D341Med (cell line): ENCODE measurements around the gene NEIL3.
A peak's percentile ranks its signal among the peaks of the same experiment; 100 is the strongest.
"Not testable (repeated sequence)": the region's sequence is repeated elsewhere in the genome, so short reads cannot be mapped to it uniquely, and the experiment has no call there.

Experiments used
- DNase-seq: peaks from one replicate; pipeline ENCODE4 v3.0.0; 2012; ENCODE audit warnings: low spot score

Gene NEIL3

DNA sequence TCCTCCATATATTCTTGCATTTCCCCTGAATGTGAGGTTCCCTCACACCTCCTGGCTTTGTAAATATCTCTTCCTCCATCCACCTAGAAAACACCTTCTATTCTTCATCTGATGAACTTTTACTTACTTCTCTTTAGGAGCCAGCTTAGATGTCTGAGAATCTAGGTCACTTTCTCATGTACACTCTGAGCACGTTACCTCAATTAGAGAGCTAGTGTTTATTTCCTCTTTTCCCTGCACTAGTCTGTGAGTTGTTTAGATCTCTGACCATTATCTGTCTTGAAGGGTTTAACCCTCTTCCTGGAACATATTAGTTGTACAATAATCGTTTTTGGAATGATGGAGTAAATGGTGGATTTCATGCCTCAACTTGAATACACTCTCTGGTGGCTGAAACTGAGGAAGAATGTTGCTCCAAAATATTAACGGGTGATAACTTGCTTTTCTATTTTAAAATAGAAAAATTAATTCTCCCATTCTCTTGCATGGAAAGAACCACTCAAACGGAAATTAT, 8.5 kb upstream of the NEIL3 start:
- DNase-seq = no peak

DNA sequence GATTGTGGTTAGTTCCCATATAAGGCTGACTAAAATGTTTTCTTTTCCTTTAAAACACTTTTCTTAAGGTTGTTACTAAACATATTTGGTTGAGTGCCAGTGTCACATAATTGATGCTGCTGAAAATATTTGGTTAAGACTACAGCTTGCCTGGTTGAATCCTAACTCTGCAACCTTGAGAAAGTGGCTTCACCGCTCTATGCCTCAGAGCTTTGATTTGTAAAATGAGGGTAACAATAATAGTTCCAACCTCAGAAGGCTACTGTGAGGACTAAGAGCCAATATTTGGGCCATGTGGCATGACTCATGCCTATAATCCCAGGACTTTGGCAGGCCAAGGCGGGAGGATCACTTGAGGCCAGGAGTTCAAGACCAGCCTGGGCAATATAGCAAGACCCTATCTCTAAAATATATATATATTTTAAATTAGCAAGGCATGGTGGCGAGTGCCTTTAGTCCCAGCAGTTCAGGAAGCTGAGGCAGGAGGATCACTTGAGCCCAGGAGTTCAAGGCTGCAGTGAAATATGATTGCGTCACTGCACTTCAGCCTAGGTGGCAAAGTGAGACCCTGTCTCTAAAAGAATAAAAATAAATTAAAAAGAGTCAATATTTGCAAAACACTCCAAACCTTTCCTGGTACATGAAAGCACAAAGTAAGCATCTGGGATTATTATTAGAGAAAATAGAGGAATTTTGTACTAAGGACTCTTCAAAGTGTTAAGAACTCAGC, 7.1 kb upstream of the NEIL3 start:
- no peak for DNase-seq

- no peak for DNase-seq
Measured at GRCh38 chr4:177304094-177304493, 5.6 kb upstream of the NEIL3 start.

DNA sequence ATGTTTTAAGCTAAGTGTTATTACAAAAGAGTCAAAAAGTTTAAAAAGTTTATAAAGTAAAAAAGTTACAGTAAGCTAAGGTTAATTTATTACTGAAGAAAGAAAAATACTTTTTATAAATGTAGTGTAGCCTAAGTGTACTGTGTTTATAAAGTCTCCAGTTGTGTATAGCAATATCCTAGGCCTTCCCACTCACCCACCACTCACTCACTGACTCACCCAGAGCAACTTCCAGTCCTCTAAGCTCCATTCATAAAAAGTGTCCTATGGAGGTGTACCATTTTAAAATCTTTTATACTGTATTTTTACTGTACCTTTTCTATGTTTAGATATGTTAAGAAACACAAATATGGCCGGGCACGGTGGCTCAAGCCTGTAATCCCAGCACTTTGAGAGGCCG, 4.8 kb upstream of the NEIL3 start:
- DNase-seq = not testable (repeated sequence)

GRCh38 chr4:177308125-177308524, 1.5 kb upstream of the NEIL3 start:
- DNase-seq = no peak

DNA sequence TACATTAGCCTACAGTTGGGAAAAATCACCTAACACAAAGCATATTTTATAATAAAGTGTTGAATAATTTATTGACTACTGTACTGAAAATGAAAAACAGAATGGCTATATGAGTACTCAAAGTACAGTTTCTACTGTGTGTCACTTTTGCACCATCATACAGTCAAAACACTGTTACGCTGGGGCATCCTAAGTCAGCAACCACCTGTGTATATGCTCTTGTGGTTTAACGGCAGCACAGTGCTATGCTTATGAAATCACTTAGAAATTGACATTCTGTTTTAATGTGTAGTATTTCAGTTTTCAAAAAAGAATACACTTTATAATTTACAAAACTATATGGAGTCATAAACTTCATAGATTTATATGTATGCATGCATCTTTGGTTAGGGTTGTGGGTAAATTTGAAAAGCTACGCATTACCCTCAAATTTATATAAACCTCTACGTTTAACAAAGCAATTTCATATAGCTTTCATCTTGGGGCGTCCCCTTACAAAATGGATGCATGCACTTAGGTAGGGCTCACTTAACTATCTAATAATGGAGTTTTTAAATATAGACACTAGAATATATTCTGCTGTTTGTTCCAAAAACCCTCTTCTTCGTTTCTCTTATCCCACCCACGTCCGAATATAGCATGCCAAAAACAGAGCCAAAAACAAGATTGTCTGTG, 690 bp upstream of the NEIL3 start:
- no peak for DNase-seq

DNA sequence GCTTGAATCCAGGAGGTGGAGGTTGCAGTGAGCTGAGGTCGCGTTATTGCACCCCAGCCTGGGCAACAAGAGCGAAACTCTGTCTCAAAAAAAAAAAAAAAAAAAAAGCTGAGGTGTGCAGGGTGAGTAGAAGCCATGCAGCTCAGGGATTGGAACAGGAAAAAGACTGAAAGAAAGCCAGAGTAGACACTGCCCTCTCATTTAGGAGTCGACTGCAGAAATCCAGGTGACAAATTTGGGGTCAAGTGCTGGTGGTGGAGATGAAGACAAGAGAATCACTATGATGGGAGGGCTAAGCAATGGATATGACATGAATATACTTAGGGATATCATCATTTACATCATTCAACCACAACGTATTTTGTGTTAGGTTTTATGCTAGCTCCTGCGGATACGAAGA, 1.9 kb downstream of the NEIL3 start:
- no peak for DNase-seq

DNA sequence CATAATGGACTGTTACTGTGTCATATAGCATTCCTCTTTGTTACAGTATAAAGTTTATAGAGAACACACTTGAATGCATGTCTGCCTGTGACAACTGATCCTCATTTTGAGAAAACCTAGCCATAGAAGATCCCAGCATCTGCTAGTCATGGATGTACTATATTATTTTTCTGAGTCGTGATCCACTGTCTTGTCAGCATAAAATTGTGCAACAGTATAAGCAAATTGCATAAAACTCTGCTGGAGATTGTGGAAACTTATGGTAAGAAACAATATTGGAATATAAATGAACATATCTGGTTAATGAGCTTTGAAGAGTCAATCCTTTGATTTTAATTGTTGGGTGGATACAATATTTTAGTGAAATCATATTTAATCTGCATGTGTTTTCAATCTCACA, 3.6 kb downstream of the NEIL3 start:
- DNase-seq = no peak

- no peak for DNase-seq
Measured at GRCh38 chr4:177315767-177316464, 6.2 kb downstream of the NEIL3 start.

DNA sequence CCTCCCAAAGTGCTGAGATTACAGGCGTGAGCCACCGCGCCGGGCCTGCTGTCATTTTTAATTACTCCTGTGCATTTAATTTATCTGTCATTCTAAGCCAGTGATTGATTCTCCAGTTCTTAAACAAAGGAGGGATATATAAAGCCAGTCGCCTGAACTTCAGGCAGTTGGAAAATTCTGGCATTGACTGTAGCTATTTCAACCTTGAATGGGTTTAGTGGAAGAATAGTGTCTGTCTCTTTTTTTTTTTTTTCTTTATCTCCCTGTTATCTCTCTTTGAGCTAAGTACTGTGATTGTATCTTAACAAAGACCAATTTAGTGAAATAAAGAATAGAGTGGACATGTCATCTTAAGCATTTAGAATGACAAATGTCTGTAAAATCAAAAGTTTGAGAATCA, 11.0 kb downstream of the NEIL3 start:
- no peak for DNase-seq

GRCh38 chr4:177321647-177322046, 12.0 kb downstream of the NEIL3 start:
- no peak for DNase-seq

DNA sequence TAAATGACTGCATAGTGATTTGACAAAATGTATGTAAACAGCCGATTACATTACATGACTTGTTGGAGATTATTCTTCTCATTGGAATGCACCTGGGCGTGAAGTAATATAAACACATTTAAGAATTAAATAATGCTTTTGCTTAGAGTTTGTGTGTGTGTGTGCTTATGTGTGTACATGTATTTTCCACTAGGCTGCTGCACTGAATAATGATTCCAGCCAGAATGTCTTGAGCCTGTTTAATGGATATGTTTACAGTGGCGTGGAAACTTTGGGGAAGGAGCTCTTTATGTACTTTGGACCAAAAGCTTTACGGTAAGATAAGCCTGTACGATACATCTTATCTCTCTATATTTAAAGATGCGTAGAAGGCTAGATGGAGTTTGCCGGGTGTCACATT, 12.6 kb downstream of the NEIL3 start:
- no peak for DNase-seq

- DNase-seq = no peak
Measured at GRCh38 chr4:177322881-177323280, 13.2 kb downstream of the NEIL3 start.

DNA sequence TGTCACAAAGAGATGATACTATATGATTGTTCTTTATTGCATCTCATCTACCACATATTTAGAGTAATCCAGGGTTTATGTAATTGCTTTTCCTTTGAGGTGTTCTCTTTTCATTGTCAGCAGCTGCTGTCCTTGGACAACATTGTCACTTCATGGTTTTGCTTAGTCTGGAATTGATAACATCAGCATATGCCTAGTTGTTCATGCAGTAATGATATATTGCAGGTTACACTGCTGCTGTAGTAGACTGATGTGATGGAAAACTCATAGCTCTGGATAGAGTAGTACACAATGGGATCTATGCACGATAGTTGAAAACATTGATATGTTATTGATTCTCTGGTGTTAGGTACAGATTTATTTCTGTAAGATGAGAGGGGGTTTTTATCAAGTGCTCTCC, 13.7 kb downstream of the NEIL3 start:
- no peak for DNase-seq

GRCh38 chr4:177332119-177332518, 22.4 kb downstream of the NEIL3 start:
- no peak for DNase-seq

GRCh38 chr4:177339477-177340374, 30.1 kb downstream of the NEIL3 start:
- DNase-seq = no peak

- DNase-seq = no peak
Measured at GRCh38 chr4:177348348-177348747, 38.7 kb downstream of the NEIL3 start.

- no peak for DNase-seq
Measured at GRCh38 chr4:177349191-177349590, 39.5 kb downstream of the NEIL3 start.

DNA sequence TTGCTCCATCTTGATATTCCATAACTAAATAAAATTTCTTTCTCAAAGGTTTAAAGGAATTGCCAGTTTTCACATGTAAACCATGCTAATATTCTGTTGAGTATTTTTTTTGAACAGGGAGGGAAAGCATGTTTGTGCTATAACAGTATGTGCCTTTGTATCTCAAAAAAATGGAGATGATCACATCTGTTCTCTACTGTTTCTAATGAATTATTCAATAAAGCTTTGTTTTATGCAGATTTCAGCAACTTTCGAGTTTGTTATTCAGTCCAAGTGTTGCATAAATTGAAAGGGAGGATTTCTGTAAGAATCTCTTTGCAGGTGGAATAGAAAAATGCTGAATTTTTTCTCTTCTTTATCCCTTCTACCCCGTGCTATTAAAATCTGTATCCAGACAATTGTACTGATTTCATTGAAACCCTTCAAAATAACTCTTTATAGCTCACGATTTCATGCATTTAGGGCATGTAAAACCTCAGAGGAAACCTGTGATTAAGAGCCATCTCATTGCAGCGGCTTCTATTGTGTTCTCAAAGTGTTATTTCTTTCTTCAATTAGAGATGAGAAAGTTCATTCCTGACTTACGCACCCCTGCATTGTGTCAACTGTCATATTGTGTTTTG, 42.1 kb downstream of the NEIL3 start:
- DNase-seq = no peak

DNA sequence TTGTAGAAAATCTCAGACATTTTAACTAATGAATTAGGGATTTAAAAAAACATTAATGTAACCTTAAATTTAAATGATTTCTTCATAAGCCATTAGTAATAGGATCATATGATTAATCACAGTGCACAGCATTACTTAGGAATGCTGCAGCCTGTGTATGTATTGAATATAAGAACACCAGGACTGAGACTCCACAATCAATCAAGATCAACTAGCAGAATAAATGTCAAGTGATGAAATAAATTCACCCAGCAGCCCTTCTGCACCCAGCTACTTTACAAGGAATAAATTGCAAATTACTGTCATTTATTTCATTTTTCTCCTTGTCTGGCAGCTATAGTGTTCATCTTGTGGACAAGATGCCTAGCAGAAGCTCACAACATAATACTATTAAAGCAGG, 46.5 kb downstream of the NEIL3 start:
- DNase-seq = no peak

DNA sequence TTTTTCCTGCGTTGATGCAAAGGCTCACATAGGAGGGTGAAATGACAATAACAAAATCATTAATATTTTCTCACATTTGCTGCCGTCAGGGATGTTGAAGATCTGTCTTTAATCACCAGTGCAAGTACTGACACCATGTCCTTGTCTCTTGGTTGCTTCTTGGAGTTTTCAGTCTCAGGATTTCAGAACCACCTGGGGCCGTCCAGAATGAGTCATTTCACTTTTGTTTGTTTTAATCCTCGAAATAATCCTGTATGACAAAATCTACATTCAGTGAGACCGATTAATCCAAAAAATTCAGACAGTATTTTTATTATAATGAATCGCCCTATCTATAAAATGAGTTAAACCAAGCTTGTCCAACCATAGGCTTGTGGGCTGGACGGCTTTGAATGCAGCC, 47.2 kb downstream of the NEIL3 start:
- DNase-seq = no peak

- DNase-seq = peak; percentile 54
Measured at GRCh38 chr4:177367336-177367735, 57.7 kb downstream of the NEIL3 start.
